Uterus (tissue), 4 donors: Measurements from ENCODE around the gene SLC66A1. TPM values are rescaled to one million over a fixed set of nuclear protein-coding genes. Genes with fewer than 3 reads are reported as not detected.
A peak's percentile ranks its signal among the peaks of the same experiment; 100 is the strongest.

Experiments used
- DNase-seq, 2 donors: peaks; one replicate each; pipeline ENCODE4 v3.0.0-alpha.2; 2019 to 2020
- H3K27ac ChIP-seq, 2 donors: fragments of 200-600 bp; sonication (generic); 1 replicate in 1 of 2; 2 replicates in 1 of 2; pipeline ENCODE4 v1.5.1; 2016 to 2018
- H3K27me3 ChIP-seq, 2 donors: fragments of 200-600 bp; sonication (generic); one replicate each; pipeline ENCODE4 v1.5.1; 2018 to 2019; ENCODE audit warnings: control low read depth in 1 of 2
- H3K36me3 ChIP-seq, 2 donors: fragments of 200-600 bp; sonication (generic); one replicate each; pipeline ENCODE4 v1.5.1; 2019; ENCODE audit warnings: control low read depth in 1 of 2
- H3K4me1 ChIP-seq, 2 donors: fragments of 200-600 bp; sonication (generic); one replicate each; pipeline ENCODE4 v1.5.1; 2018 to 2019; ENCODE audit warnings: control low read depth in 1 of 2
- H3K4me3 ChIP-seq, 2 donors: fragments of 200-600 bp; sonication (generic); 1 replicate in 1 of 2; 2 replicates in 1 of 2; pipeline ENCODE4 v1.5.1; 2018 to 2019; ENCODE audit warnings: mild to moderate bottlenecking in 1 of 2
- H3K9me3 ChIP-seq, 2 donors: fragments of 200-600 bp; sonication (generic); one replicate each; pipeline ENCODE4 v1.5.1; 2019; ENCODE audit warnings: control low read depth in 1 of 2
- CTCF ChIP-seq, 4 experiments: fragments of 200-600 bp in 2 of 4; fragments of 450-650 bp in 2 of 4; sonication (generic) in 2 of 4; IDR thresholded peaks; one replicate each; pipeline ENCODE4 v1.5.1; 2016 to 2019; ENCODE audit warnings: antibody characterized with exemption in 4 of 4, mild to moderate bottlenecking in 2 of 4, moderate library complexity in 1 of 4
- POLR2A ChIP-seq, 2 donors: fragments of 450-650 bp; IDR thresholded peaks; one replicate each; pipeline ENCODE4 v1.6.1; 2016; ENCODE audit warnings: antibody characterized with exemption in 2 of 2, mild to moderate bottlenecking in 1 of 2, moderate library complexity in 1 of 2
- intact Hi-C: fragments of 100-400 bp; cut with DNase I; formaldehyde crosslinking; loops from one replicate; pipeline ENCODE4 v1.15.1; 2023; ENCODE audit warnings: low total_unique reads
- total RNA-seq, 4 donors: library from RNA; depleted of rRNA in 3 of 4; stranded (reverse); fragments of >200 nt in 3 of 4; gene quantifications; one replicate each; pipeline versions ENCODE4 v1.1.0 to v1.2.4, GENCODE V29; 2014 to 2023
- donor health status: DM: yes; HTN: yes; CAD: no.

The SLC66A1 gene
- total RNA-seq, 4 donors from 2014 or later, result 0.88 to 18.1 (median 8.2) TPM

DNA sequence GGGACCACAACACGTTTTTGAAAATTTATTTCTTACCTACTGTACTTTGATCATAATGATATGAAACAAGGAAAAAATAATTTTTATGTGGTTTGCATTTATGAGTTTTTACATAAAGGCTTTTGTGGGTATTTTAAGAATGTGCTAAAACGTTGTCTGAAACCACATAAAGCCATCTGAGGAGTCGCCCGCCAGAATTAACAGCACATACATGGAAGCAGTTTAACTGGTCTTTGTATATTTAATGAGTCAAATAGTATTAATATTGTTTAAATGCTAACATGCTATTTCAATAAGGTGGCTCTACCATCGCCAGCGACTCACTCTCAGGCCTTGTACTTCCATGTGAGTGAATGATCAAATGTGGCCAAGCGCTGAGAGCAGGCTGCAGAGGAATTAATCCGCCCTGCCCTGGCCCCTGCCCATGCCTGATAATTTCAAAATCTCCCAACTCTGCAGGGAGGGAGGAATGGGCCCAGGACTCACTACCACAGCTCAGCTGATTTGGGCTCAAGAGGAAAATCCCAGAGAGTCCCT is 49.6 kb downstream of the SLC66A1 start:
- intact Hi-C loops, result no loop called here
- Histone ChIP-seq H3K4me3 (no peak overlapping the region), H3K9me3 (no peaks in the 10 kb centered on the region), H3K36me3 (no peaks in the 10 kb centered on the region), H3K27ac (peak overlapping the region; percentile 55 to 63), H3K4me1 (peaks cover 13% of the 10 kb centered on the region in 2 donors), H3K27me3 (no peaks in the 10 kb centered on the region)
- no peak for DNase-seq
- no peak for TF ChIP-seq CTCF (IDR thresholded peaks at IDR 0.05)
- no peak for TF ChIP-seq POLR2A (IDR thresholded peaks at IDR 0.05)

GRCh38 chr1:19363536-19364152 is 51.5 kb downstream of the SLC66A1 start:
- H3K27ac ChIP-seq, result peak overlapping the region; percentile 63 to 75

GRCh38 chr1:19365721-19366120 is 53.6 kb downstream of the SLC66A1 start:
- TF ChIP-seq CTCF (IDR thresholded peaks at IDR 0.05) (no peak), POLR2A (IDR thresholded peaks at IDR 0.05) (no peak)
- peaks cover 11 to 13% of the 10 kb centered on the region in 2 donors for H3K4me1 ChIP-seq
- H3K27me3 ChIP-seq, result no peaks in the 10 kb centered on the region
- H3K9me3 ChIP-seq, result no peaks in the 10 kb centered on the region
- DNase-seq, result no peak
- H3K4me3 ChIP-seq, result no peak overlapping the region
- intact Hi-C loops, result no loop called here
- peak overlapping the region; percentile 51 to 63 for H3K27ac ChIP-seq
- H3K36me3 ChIP-seq, result no peaks in the 10 kb centered on the region

More at GRCh38 chr1:19363536-19364152, 51.5 kb downstream of the SLC66A1 start:
- DNase-seq, result peak in 1 of 2 donors; percentile 55
- TF ChIP-seq POLR2A (IDR thresholded peaks at IDR 0.05) (no peak), CTCF (IDR thresholded peaks at IDR 0.05) (no peak)
- no peaks in the 10 kb centered on the region for H3K27me3 ChIP-seq
- no peak overlapping the region for H3K4me3 ChIP-seq
- peaks cover 13% of the 10 kb centered on the region in 2 donors for H3K4me1 ChIP-seq
- H3K36me3 ChIP-seq, result no peaks in the 10 kb centered on the region
- no peaks in the 10 kb centered on the region for H3K9me3 ChIP-seq
- intact Hi-C loops, result no loop called here

GRCh38 chr1:19366599-19367536 is 54.7 kb downstream of the SLC66A1 start:
- TF ChIP-seq POLR2A (IDR thresholded peaks at IDR 0.05), result no peak
- TF ChIP-seq CTCF (IDR thresholded peaks at IDR 0.05), result no peak
- H3K4me1 ChIP-seq, result peaks cover 8 to 10% of the 10 kb centered on the region in 2 donors
- no peaks in the 10 kb centered on the region for H3K9me3 ChIP-seq
- intact Hi-C loops, result no loop called here
- no peaks in the 10 kb centered on the region for H3K36me3 ChIP-seq
- H3K27me3 ChIP-seq, result no peaks in the 10 kb centered on the region
- H3K4me3 ChIP-seq, result no peak overlapping the region
- H3K27ac ChIP-seq, result peak overlapping the region; percentile 51 to 63
- no peak for DNase-seq
